Activated CD8-positive, alpha-beta memory T cell treated with anti-CD3 and anti-CD28 coated beads, Interleukin-2, amount 10 ng/mL, durations not matched to agents 7 days and 5 days (primary cell): ENCODE data around the gene KIF1B. TPM values are rescaled to one million over a fixed set of nuclear protein-coding genes. Genes with fewer than 3 reads are reported as not detected.
"Not testable (repeated sequence)": the region's sequence is repeated elsewhere in the genome, so short reads cannot be mapped to it uniquely, and the experiment has no call there.

Source experiments
- ATAC-seq: fragments of 150-1000 bp; cut with Tn5 transposase; one replicate; pipeline ENCODE4 v1.10.0; 2021; ENCODE audit warnings: moderate library complexity
- CTCF ChIA-PET: fragments of 350-600 bp; sonication (Branson Sonifier 250); formaldehyde crosslinking; loops from one replicate; lab custom pipeline; 2021; ENCODE audit warnings: antibody characterized with exemption; lab: Charles Lee
- DNase-seq: peaks from one replicate; pipeline ENCODE4 v3.0.0-alpha.2; 2020
- H3K27ac Mint-ChIP-seq: one replicate; pipeline ENCODE4 v1.8.0; 2021; ENCODE audit warnings: mild to moderate bottlenecking, mixed read lengths
- H3K27me3 Mint-ChIP-seq: one replicate; pipeline ENCODE4 v1.8.0; 2021; ENCODE audit warnings: mixed read lengths
- H3K36me3 Mint-ChIP-seq: one replicate; pipeline ENCODE4 v1.8.0; 2021; ENCODE audit warnings: mild to moderate bottlenecking, mixed read lengths
- H3K4me1 Mint-ChIP-seq: one replicate; pipeline ENCODE4 v1.8.0; 2021; ENCODE audit warnings: mixed read lengths
- H3K4me3 Mint-ChIP-seq: one replicate; pipeline ENCODE4 v1.8.0; 2021; ENCODE audit warnings: mild to moderate bottlenecking, moderate library complexity, mixed read lengths
- H3K9me3 Mint-ChIP-seq: one replicate; pipeline ENCODE4 v1.8.0; 2022; ENCODE audit warnings: low read depth, mixed read lengths
- total RNA-seq, 2 experiments: library from RNA; stranded (reverse); gene quantifications; one replicate each; pipeline ENCODE4 v1.2.3, GENCODE V29; 2021

The KIF1B gene
- total RNA-seq, 2 experiments from 2014 or later, result 14.2 to 21.3 TPM

- H3K4me3 Mint-ChIP-seq, result no peak overlapping the region
- H3K4me1 Mint-ChIP-seq, result peaks cover 24% of the 10 kb centered on the region
- CTCF ChIA-PET, result interaction anchor here (2.4 kb wide), 1 partner anchor 43 kb away, joined by 6 read pairs; the partner anchor contains the start of gene KIF1B
These were observed 42.8 kb downstream of the KIF1B start for GRCh38 chr1:10253149-10253548.

GRCh38 chr1:10253755-10254154 is 43.4 kb downstream of the KIF1B start:
- H3K27me3 Mint-ChIP-seq, result no peaks in the 10 kb centered on the region
- H3K36me3 Mint-ChIP-seq, result peaks cover 7% of the 10 kb centered on the region
- DNase-seq, result no peak
- no peaks in the 10 kb centered on the region for H3K9me3 Mint-ChIP-seq
- CTCF ChIA-PET, result interaction anchor here (2.4 kb wide), 1 partner anchor 44 kb away, joined by 6 read pairs; the partner anchor contains the start of gene KIF1B
- no peak overlapping the region for H3K4me3 Mint-ChIP-seq
- peak; percentile 24 for ATAC-seq
- H3K27ac Mint-ChIP-seq, result no peak overlapping the region
- H3K4me1 Mint-ChIP-seq, result peaks cover 22% of the 10 kb centered on the region

More at GRCh38 chr1:10253149-10253548, 42.8 kb downstream of the KIF1B start:
- Mint-ChIP-seq H3K9me3 (no peaks in the 10 kb centered on the region), H3K27ac (no peak overlapping the region), H3K27me3 (no peaks in the 10 kb centered on the region), H3K36me3 (peaks cover 6% of the 10 kb centered on the region)
- no peak for DNase-seq
- no peak for ATAC-seq

- CTCF ChIA-PET, result no interaction called here
- Mint-ChIP-seq H3K36me3 (peaks cover 7% of the 10 kb centered on the region), H3K27ac (no peak overlapping the region), H3K27me3 (no peaks in the 10 kb centered on the region), H3K4me1 (peaks cover 9% of the 10 kb centered on the region), H3K4me3 (no peak overlapping the region), H3K9me3 (no peaks in the 10 kb centered on the region)
- no peak for ATAC-seq
- DNase-seq, result no peak
These were observed 47.5 kb downstream of the KIF1B start for GRCh38 chr1:10257851-10258250.

- H3K27me3 Mint-ChIP-seq, H3K27ac Mint-ChIP-seq, H3K9me3 Mint-ChIP-seq: not testable (repeated sequence)
These were observed 49.2 kb downstream of the KIF1B start for GRCh38 chr1:10259547-10259946.

GRCh38 chr1:10263450-10264082 is 53.2 kb downstream of the KIF1B start:
- Mint-ChIP-seq H3K36me3 (peaks cover 11% of the 10 kb centered on the region), H3K4me3 (no peak overlapping the region), H3K4me1 (peaks cover 2% of the 10 kb centered on the region), H3K27ac (no peak overlapping the region), H3K27me3 (no peaks in the 10 kb centered on the region), H3K9me3 (no peaks in the 10 kb centered on the region)
- no peak for DNase-seq
- no peak for ATAC-seq
- CTCF ChIA-PET, result interaction anchor here (1.6 kb wide), 1 partner anchor 53 kb away, joined by 4 read pairs; the partner anchor contains the start of gene KIF1B

More at GRCh38 chr1:10259547-10259946, 49.2 kb downstream of the KIF1B start:
- DNase-seq, H3K4me1 Mint-ChIP-seq, H3K4me3 Mint-ChIP-seq, CTCF ChIA-PET, ATAC-seq: not testable (repeated sequence)
- peaks cover 14% of the 10 kb centered on the region for H3K36me3 Mint-ChIP-seq

- Mint-ChIP-seq H3K4me3 (no peak overlapping the region), H3K36me3 (peaks cover 8% of the 10 kb centered on the region), H3K4me1 (peaks cover 2% of the 10 kb centered on the region), H3K9me3 (no peaks in the 10 kb centered on the region), H3K27me3 (no peaks in the 10 kb centered on the region), H3K27ac (no peak overlapping the region)
- ATAC-seq (no peak), DNase-seq (no peak)
- CTCF ChIA-PET, result interaction anchor here (1.1 to 1.3 kb wide), 2 partner anchors 55 to 74 kb away, joined by 3 read pairs; partner anchors contain the start of gene KIF1B
These were observed 54.7 kb downstream of the KIF1B start for GRCh38 chr1:10265027-10265426.

GRCh38 chr1:10265900-10266299 is 55.5 kb downstream of the KIF1B start:
- H3K27me3 Mint-ChIP-seq, result no peaks in the 10 kb centered on the region
- CTCF ChIA-PET, result interaction anchor here (0.9 to 1.4 kb wide), 4 partner anchors 10 to 73 kb away, joined by 3 to 4 read pairs (median 3); partner anchors contain the start of gene KIF1B
- no peak overlapping the region for H3K4me3 Mint-ChIP-seq
- DNase-seq (no peak), ATAC-seq (no peak)
- H3K27ac Mint-ChIP-seq, result no peak overlapping the region
- H3K4me1 Mint-ChIP-seq, result peaks cover 2% of the 10 kb centered on the region
- H3K9me3 Mint-ChIP-seq, result no peaks in the 10 kb centered on the region
- peaks cover 8% of the 10 kb centered on the region for H3K36me3 Mint-ChIP-seq

GRCh38 chr1:10267319-10267718 is 56.9 kb downstream of the KIF1B start:
- no peak overlapping the region for H3K4me3 Mint-ChIP-seq
- peaks cover 2% of the 10 kb centered on the region for H3K4me1 Mint-ChIP-seq
- no peak for ATAC-seq
- H3K27me3 Mint-ChIP-seq, result no peaks in the 10 kb centered on the region
- H3K27ac Mint-ChIP-seq, result no peak overlapping the region
- DNase-seq, result no peak
- CTCF ChIA-PET, result interaction anchor here (1.4 to 1.6 kb wide), 2 partner anchors 13 to 57 kb away, joined by 3 to 6 read pairs; partner anchors contain the start of gene KIF1B
- H3K9me3 Mint-ChIP-seq, result no peaks in the 10 kb centered on the region
- peaks cover 12% of the 10 kb centered on the region for H3K36me3 Mint-ChIP-seq

- Mint-ChIP-seq H3K4me1 (peaks cover 4% of the 10 kb centered on the region), H3K27ac (no peak overlapping the region), H3K36me3 (peaks cover 10% of the 10 kb centered on the region), H3K27me3 (no peaks in the 10 kb centered on the region), H3K4me3 (no peak overlapping the region), H3K9me3 (no peaks in the 10 kb centered on the region)
- ATAC-seq, result no peak
- no peak for DNase-seq
- CTCF ChIA-PET, result interaction anchor here (1.4 to 1.6 kb wide), 2 partner anchors 13 to 58 kb away, joined by 3 to 6 read pairs; partner anchors contain the start of gene KIF1B
These were observed 57.6 kb downstream of the KIF1B start for GRCh38 chr1:10267921-10268320.

GRCh38 chr1:10271090-10271489 is 60.7 kb downstream of the KIF1B start:
- Mint-ChIP-seq H3K4me1 (peaks cover 3% of the 10 kb centered on the region), H3K27ac (no peak overlapping the region), H3K36me3 (peaks cover 7% of the 10 kb centered on the region), H3K9me3 (no peaks in the 10 kb centered on the region), H3K27me3 (no peaks in the 10 kb centered on the region), H3K4me3 (no peak overlapping the region)
- CTCF ChIA-PET, result interaction anchor here (0.9 to 1.0 kb wide), 2 partner anchors 61 to 66 kb away, joined by 3 to 4 read pairs; no protein-coding TSS in a partner anchor
- ATAC-seq, result no peak
- no peak for DNase-seq

GRCh38 chr1:10271869-10272268 is 61.5 kb downstream of the KIF1B start:
- CTCF ChIA-PET, result interaction anchor here (0.9 kb wide), 1 partner anchor 65 kb away, joined by 4 read pairs; no protein-coding TSS in a partner anchor

GRCh38 chr1:10272274-10272673 is 61.9 kb downstream of the KIF1B start:
- H3K27ac Mint-ChIP-seq, result no peak overlapping the region
- H3K9me3 Mint-ChIP-seq, result no peaks in the 10 kb centered on the region
- ATAC-seq (no peak), DNase-seq (no peak)
- no peak overlapping the region for H3K4me3 Mint-ChIP-seq
- no peaks in the 10 kb centered on the region for H3K27me3 Mint-ChIP-seq
- H3K36me3 Mint-ChIP-seq, result peaks cover 7% of the 10 kb centered on the region
- CTCF ChIA-PET, result no interaction called here
- peaks cover 3% of the 10 kb centered on the region for H3K4me1 Mint-ChIP-seq

More at GRCh38 chr1:10271869-10272268, 61.5 kb downstream of the KIF1B start:
- no peak overlapping the region for H3K27ac Mint-ChIP-seq
- H3K4me3 Mint-ChIP-seq, result no peak overlapping the region
- peaks cover 7% of the 10 kb centered on the region for H3K36me3 Mint-ChIP-seq
- no peak for ATAC-seq
- H3K4me1 Mint-ChIP-seq, result peaks cover 3% of the 10 kb centered on the region
- no peaks in the 10 kb centered on the region for H3K9me3 Mint-ChIP-seq
- no peaks in the 10 kb centered on the region for H3K27me3 Mint-ChIP-seq
- no peak for DNase-seq

GRCh38 chr1:10278880-10279279 is 68.5 kb downstream of the KIF1B start:
- CTCF ChIA-PET, result interaction anchor here (1.0 kb wide), 1 partner anchor 69 kb away, joined by 3 read pairs; no protein-coding TSS in a partner anchor
- no peaks in the 10 kb centered on the region for H3K9me3 Mint-ChIP-seq
- no peak for ATAC-seq
- peaks cover 12% of the 10 kb centered on the region for H3K36me3 Mint-ChIP-seq
- DNase-seq, result no peak
- H3K27me3 Mint-ChIP-seq, result no peaks in the 10 kb centered on the region
- H3K4me3 Mint-ChIP-seq, result no peak overlapping the region
- no peak overlapping the region for H3K27ac Mint-ChIP-seq
- H3K4me1 Mint-ChIP-seq, result peaks cover 19% of the 10 kb centered on the region
